OCI-LY3 (cell line): ENCODE measurements around the gene FAM222B.

Source experiments
- CTCF ChIP-seq: fragments of 200-600, 300-600 bp; sonication (generic); IDR thresholded peaks from 2 replicates; pipeline ENCODE4 v1.5.1; 2014; ENCODE audit warnings: antibody characterized with exemption, low read length, low read depth
- EZH2phosphoT487 ChIP-seq: fragments of 200-600 bp; shearing (Covaris generic); IDR thresholded peaks from 2 replicates; pipeline ENCODE4 v1.6.1; 2018; ENCODE audit warnings: antibody characterized with exemption, mixed run types, low read depth

- TF ChIP-seq CTCF: peak; percentile 95
- TF ChIP-seq EZH2phosphoT487: no peak
Observed at GRCh38 chr17:28763804-28764266, 78.8 kb downstream of the FAM222B start.
